Measurements from ENCODE around the gene ROBO1.

The ROBO1 gene

DNA sequence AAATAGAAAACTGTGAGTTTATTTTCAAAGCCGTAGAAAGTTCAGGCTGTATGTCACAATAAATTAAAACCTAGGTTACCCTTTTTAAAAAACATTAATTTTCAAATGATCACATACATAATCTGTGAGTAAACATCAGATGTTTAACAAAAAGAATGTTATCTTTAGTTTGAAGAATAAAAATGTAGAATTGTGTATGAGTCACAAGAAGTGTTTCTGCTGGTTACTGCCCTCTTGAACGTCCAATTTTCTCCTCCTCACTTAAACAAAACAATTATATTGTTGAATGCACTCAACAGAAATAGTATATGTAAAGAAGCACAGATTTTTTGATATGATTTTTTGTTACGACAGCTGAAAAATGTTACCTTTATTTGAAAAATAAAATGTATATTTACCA is 855.1 kb downstream of the ROBO1 start:
- TF ChIP-seq, protein P1, sequence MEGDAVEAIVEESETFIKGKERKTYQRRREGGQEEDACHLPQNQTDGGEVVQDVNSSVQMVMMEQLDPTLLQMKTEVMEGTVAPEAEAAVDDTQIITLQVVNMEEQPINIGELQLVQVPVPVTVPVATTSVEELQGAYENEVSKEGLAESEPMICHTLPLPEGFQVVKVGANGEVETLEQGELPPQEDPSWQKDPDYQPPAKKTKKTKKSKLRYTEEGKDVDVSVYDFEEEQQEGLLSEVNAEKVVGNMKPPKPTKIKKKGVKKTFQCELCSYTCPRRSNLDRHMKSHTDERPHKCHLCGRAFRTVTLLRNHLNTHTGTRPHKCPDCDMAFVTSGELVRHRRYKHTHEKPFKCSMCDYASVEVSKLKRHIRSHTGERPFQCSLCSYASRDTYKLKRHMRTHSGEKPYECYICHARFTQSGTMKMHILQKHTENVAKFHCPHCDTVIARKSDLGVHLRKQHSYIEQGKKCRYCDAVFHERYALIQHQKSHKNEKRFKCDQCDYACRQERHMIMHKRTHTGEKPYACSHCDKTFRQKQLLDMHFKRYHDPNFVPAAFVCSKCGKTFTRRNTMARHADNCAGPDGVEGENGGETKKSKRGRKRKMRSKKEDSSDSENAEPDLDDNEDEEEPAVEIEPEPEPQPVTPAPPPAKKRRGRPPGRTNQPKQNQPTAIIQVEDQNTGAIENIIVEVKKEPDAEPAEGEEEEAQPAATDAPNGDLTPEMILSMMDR (IDR thresholded peaks at IDR 0.05; ENCODE audit: low read depth, low read length) = no peak
- no peak overlapping the region for H3K4me3 ChIP-seq (ENCODE audit: low read depth, low read length)

DNA sequence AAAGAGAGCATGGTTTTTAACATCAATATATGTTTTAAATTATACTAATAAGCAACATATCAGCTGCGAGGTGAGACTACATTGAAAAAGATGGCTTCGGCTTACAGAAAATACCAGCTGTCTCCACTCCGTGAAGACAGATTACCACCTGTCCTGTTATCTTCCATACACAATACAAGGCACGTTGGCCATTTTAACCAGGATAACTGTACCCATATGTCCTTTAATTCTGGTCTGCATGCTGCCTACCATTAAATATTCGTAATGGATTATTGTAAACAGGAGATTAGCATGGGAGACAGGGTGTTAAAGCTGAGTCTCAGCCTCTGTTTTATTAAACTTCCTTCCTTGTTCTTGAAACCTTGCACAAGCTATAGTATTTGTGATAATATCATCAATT is 855.5 kb downstream of the ROBO1 start:
- no peak overlapping the region for H3K4me3 ChIP-seq (ENCODE audit: low read depth, low read length)
- TF ChIP-seq, protein P1 (IDR thresholded peaks at IDR 0.05; ENCODE audit: low read depth, low read length) = no peak

DNA sequence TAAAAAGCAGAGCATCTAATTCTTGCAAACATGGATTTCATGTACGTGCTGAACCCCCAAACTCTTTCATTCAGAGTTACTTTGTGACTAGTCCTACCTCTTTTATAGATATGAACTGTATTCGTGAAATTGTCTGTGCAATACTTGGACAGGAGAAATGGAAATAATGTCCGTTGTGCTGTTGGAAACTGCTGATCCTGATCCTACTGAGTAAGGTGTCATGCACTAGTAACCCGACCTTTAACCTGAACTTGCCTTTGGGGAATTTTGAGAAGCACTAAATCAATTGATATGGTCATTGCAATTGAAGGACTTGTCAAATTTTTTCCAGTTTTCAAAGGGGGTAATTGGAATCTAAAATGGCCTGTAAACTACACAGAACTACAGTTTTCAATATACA is 856.4 kb downstream of the ROBO1 start:
- no peak overlapping the region for H3K4me3 ChIP-seq (ENCODE audit: low read depth, low read length)
- TF ChIP-seq, protein P1 (IDR thresholded peaks at IDR 0.05; ENCODE audit: low read depth, low read length) = no peak

DNA sequence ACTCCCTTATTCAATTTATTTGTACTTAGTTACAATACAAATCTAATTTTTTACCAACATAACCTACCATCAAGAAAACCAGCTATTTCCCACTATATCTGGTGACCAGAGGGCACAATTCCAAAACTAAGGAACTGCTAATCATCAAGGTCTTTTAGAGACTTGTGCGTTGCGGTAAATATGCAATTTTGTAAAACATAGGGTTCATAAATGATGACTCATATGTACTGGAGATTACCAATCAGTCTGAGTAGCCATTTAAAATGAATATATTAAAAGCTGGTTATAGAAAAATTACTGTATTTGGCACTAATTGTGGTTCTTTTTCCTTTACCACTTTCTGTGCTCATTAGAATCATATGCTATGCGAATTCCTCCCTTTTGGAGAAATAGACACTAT is 859.6 kb downstream of the ROBO1 start:
- TF ChIP-seq, protein P1 (IDR thresholded peaks at IDR 0.05; ENCODE audit: low read depth, low read length) = no peak

DNA sequence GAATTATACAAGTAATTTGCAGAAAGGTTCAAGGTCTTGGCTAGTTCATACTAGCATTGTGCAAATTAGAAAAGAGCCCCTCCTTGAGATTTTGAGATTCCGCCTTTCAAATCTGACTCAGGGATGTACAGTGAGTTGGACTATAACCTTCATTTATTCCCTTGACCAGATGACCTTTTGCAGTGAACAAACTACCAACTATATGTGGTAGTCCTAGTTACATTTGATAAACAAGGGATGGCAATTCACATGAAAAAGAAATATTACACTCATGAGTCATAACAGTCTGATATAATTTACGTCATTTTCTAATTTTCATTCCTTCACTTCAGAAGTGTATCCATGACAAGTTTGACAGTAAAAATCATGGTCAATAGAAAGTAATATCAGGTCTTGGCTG is 860.4 kb downstream of the ROBO1 start:
- TF ChIP-seq, protein P1 (IDR thresholded peaks at IDR 0.05; ENCODE audit: low read depth, low read length) = no peak
- no peak overlapping the region for H3K4me3 ChIP-seq (ENCODE audit: low read depth, low read length)

More for the DNA sequence above, 859.6 kb downstream of the ROBO1 start:
- no peak overlapping the region for H3K4me3 ChIP-seq (ENCODE audit: low read depth, low read length)

DNA sequence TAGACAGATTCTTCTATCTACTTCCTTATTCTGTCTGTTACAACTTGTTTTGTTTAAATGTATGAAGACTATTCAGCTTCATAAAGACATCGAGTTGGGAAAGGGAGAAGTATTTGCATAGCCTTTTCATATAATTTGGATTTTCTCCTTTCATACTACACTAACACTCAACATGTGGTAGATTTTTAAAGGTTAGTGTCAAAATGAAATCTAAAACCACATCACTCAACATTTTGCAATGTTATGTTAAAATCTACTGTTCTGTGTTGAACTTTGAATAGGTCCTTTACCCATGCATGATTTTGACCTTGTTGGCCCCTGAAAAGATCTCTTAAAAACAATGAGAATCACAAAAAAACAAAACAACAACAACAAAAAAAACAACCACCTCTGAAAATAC is 860.9 kb downstream of the ROBO1 start:
- H3K4me3 ChIP-seq (ENCODE audit: low read depth, low read length) = no peak overlapping the region
- TF ChIP-seq, protein P1 (IDR thresholded peaks at IDR 0.05; ENCODE audit: low read depth, low read length) = no peak

DNA sequence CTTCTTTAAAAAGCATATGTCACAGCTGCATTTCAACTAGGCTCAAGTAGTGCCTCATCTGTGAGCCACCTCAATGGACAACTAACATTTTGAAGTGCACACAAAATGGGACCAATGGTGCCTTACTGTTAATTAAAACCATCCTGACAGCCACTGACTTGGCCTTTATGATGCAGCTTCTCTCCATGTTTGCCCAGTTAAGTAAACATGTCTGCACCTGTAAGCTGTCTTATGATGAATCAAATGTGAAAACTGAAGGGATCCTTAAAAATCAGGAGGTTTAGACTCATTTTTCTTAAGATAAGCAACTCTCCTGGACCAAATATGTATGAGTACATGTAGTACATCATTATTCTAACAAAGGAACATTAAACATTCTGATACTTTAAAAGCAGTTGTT is 861.6 kb downstream of the ROBO1 start:
- TF ChIP-seq, protein P1 (IDR thresholded peaks at IDR 0.05; ENCODE audit: low read depth, low read length) = no peak
- no peak overlapping the region for H3K4me3 ChIP-seq (ENCODE audit: low read depth, low read length)
